Measurements from ENCODE around the gene F2RL1.

GRCh38 chr5:76819851-76820525 is 1.2 kb downstream of the F2RL1 start:
- TF ChIP-seq CTCF (IDR thresholded peaks at IDR 0.05; ENCODE audit: insufficient read depth, low read length) (no peak), REST (IDR thresholded peaks at IDR 0.05; ENCODE audit: insufficient replicate concordance, low read depth) (no peak), GABPA (IDR thresholded peaks at IDR 0.05; ENCODE audit: low read depth) (no peak), POLR2AphosphoS5 (IDR thresholded peaks at IDR 0.05; ENCODE audit: low read depth) (no peak)

All from HL-60 (cell line).